PC-9 (cell line): ENCODE measurements around the gene SMARCC2.

ENCODE experiments used
- CTCF ChIP-seq: fragments of 200-600 bp; sonication (generic); conservative IDR thresholded peaks from 2 replicates; pipeline ENCODE4 v1.6.1; 2017; ENCODE audit warnings: mixed run types, antibody characterized with exemption, mild to moderate bottlenecking, moderate library complexity
- EZH2 ChIP-seq: fragments of 200-600 bp; sonication (generic); IDR thresholded peaks from 2 replicates; pipeline ENCODE4 v1.8.0; 2017; ENCODE audit warnings: antibody characterized with exemption, low read depth

GRCh38 chr12:56130876-56131275, 58.4 kb downstream of the SMARCC2 start:
- TF ChIP-seq EZH2 (no peak), CTCF (no peak)
